ENCODE data around the gene UNC45B.

- TF ChIP-seq TOE1 (CRISPR knock-in tag; IDR thresholded peaks at IDR 0.05): no peak
- peak; percentile 69; the same call in 1 of the 2 replicates for TF ChIP-seq ZNF770 (CRISPR knock-in tag; IDR thresholded peaks at IDR 0.05)
- TF ChIP-seq CERS6 (CRISPR knock-in tag; IDR thresholded peaks at IDR 0.05): no peak
Observed at GRCh38 chr17:35141681-35142466, 5.7 kb upstream of the UNC45B start, which contains the start of gene NLE1.
